Measurements from ENCODE around the gene PRKAG2. TPM values are rescaled to one million over a fixed set of nuclear protein-coding genes. Genes with fewer than 3 reads are reported as not detected.

PRKAG2 gene
- total RNA-seq, 2 experiments from 2014 or later = 16.9 to 18.7 TPM

DNA sequence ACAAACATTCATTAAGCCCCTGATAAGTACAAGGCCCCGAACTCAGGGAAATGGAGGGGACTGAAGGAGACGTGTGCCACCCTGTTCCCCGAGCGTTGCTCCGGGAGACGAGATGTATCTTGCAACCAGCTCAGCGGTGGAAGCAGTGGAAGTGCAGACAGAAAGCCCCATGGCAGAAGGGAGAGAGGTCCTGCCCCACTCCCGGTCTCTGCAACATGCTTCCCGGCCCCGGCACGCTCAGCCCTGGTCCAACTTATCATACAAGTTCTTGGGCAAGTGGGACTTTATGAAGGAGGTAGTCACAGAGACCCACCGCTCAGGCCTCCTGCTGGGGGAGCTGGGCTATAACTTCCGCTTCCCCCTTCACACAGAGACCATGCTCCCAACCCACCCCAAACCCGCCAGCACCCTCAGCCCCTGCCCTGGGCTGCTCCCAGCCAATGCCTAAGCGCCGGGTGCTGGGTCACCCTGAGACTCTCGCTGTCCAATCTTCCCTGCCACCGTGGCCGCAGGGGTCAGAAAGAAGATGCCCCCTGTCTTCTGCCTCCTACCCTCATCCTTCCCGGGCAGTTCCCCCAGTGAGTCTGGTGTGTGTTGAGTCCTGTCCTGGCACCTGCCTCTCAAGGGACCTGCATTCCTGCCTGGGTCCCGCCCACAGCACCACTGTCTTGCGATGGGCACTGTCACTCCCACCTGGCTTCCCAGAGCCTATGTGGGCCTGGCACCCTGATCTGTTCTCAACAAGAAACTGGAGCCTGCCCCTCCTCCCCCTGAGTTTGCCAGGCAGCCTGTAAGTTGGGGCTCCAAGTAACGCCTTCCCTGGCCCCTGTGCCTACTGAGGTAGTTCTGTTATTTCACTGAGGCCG is 157.7 kb downstream of the PRKAG2 start:
- CTCF ChIA-PET = no interaction called here
- intact Hi-C loops (cut with micrococcal nuclease) = no loop called here
- no peaks in the 10 kb centered on the region for H3K27me3 Mint-ChIP-seq (ENCODE audit: low read depth)
- H3K36me3 Mint-ChIP-seq (ENCODE audit: low read depth) = no peaks in the 10 kb centered on the region
- DNase-seq = no peak
- H3K27ac Mint-ChIP-seq = no peak overlapping the region
- no peaks in the 10 kb centered on the region for H3K4me1 Mint-ChIP-seq (ENCODE audit: low read depth)
- no peaks in the 10 kb centered on the region for H3K9me3 Mint-ChIP-seq
- no peak overlapping the region for H3K4me3 Mint-ChIP-seq

DNA sequence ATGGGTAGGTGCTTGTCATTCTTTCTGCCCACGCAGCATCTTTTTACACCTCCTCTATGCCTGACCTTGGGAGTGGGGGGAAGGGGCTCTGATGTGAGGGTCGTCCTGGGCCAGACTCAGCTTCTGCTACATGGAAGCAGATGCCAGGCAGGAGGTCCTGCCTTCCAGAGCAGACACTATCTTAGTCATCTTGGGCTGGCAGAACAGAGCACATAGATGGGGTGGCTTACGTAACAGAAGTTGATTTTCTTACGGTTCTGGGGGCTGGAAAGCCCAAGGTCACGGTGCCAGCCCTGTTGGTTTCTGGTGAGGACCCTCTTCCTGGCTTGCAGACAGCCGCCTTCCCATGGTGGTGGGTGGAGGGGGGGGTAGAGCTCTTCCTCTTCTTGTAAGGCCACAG is 159.0 kb downstream of the PRKAG2 start:
- Mint-ChIP-seq H3K36me3 (ENCODE audit: low read depth) (no peaks in the 10 kb centered on the region), H3K9me3 (no peaks in the 10 kb centered on the region), H3K27me3 (ENCODE audit: low read depth) (no peaks in the 10 kb centered on the region), H3K27ac (no peak overlapping the region), H3K4me1 (ENCODE audit: low read depth) (no peaks in the 10 kb centered on the region), H3K4me3 (no peak overlapping the region)
- intact Hi-C loops (cut with micrococcal nuclease) = no loop called here
- CTCF ChIA-PET = no interaction called here
- DNase-seq = no peak

DNA sequence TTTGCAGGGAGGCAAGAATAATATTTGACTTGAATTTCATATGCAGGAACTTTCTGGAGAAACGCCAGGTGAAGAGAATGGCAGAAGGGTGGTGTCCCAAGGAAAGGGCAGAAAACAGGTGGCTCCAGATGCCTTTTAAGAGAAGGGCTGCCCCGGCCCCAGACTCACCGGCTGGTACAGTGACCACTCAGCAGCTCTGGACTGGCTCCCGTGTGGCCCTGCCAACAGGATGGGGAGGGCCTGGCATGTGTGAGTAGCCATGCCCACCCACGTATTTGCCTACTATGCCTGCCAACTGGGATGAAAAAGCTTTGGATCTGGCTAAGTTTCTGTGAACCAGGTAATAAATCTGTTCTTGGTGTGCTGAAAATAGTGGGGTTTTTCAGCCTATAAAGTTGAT is 159.5 kb downstream of the PRKAG2 start:
- intact Hi-C loops (cut with micrococcal nuclease) = no loop called here
- Mint-ChIP-seq H3K9me3 (no peaks in the 10 kb centered on the region), H3K4me3 (no peak overlapping the region), H3K4me1 (ENCODE audit: low read depth) (no peaks in the 10 kb centered on the region), H3K36me3 (ENCODE audit: low read depth) (no peaks in the 10 kb centered on the region), H3K27ac (no peak overlapping the region), H3K27me3 (ENCODE audit: low read depth) (no peaks in the 10 kb centered on the region)
- CTCF ChIA-PET = no interaction called here
- no peak for DNase-seq

DNA sequence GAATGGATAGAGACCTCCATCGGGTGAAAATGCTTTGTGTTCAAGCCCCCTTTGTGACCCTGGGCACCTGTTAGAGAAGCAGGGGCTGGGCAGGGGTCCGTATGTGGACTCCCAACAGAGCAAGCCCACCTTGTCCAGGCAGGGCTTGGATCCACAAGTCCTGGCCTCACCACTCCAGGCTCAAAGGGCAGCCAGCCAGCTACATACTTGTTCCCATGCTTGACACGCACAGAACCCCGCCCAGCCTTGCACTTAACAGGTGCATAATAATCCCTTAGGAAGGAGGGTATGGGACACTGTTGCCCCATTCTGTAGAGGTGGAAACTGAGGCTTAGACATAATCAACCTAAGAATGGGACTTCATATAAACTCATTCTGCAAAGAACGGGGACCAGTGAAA is 160.6 kb downstream of the PRKAG2 start:
- Mint-ChIP-seq H3K4me3 (no peak overlapping the region), H3K4me1 (ENCODE audit: low read depth) (no peaks in the 10 kb centered on the region), H3K9me3 (no peaks in the 10 kb centered on the region), H3K36me3 (ENCODE audit: low read depth) (no peaks in the 10 kb centered on the region), H3K27me3 (ENCODE audit: low read depth) (no peaks in the 10 kb centered on the region), H3K27ac (no peak overlapping the region)
- no peak for DNase-seq
- CTCF ChIA-PET = no interaction called here
- intact Hi-C loops (cut with micrococcal nuclease) = no loop called here

GRCh38 chr7:151715666-151716315 is 161.1 kb downstream of the PRKAG2 start:
- no peak for DNase-seq
- H3K4me1 Mint-ChIP-seq (ENCODE audit: low read depth) = no peaks in the 10 kb centered on the region
- H3K36me3 Mint-ChIP-seq (ENCODE audit: low read depth) = no peaks in the 10 kb centered on the region
- no peaks in the 10 kb centered on the region for H3K9me3 Mint-ChIP-seq
- CTCF ChIA-PET = no interaction called here
- H3K4me3 Mint-ChIP-seq = no peak overlapping the region
- no peak overlapping the region for H3K27ac Mint-ChIP-seq
- intact Hi-C loops (cut with micrococcal nuclease) = no loop called here
- H3K27me3 Mint-ChIP-seq (ENCODE audit: low read depth) = no peaks in the 10 kb centered on the region

- DNase-seq = no peak
- intact Hi-C loops (cut with micrococcal nuclease) = no loop called here
- no peaks in the 10 kb centered on the region for H3K4me1 Mint-ChIP-seq (ENCODE audit: low read depth)
- CTCF ChIA-PET = interaction anchor here (0.7 kb wide), 1 partner anchor 9 kb away, joined by 5 read pairs; no protein-coding TSS in a partner anchor
- no peak overlapping the region for H3K27ac Mint-ChIP-seq
- H3K36me3 Mint-ChIP-seq (ENCODE audit: low read depth) = peaks cover 1% of the 10 kb centered on the region
- no peak overlapping the region for H3K4me3 Mint-ChIP-seq
- H3K27me3 Mint-ChIP-seq (ENCODE audit: low read depth) = no peaks in the 10 kb centered on the region
- H3K9me3 Mint-ChIP-seq = no peaks in the 10 kb centered on the region
Measured at GRCh38 chr7:151714201-151714600, 162.7 kb downstream of the PRKAG2 start.

DNA sequence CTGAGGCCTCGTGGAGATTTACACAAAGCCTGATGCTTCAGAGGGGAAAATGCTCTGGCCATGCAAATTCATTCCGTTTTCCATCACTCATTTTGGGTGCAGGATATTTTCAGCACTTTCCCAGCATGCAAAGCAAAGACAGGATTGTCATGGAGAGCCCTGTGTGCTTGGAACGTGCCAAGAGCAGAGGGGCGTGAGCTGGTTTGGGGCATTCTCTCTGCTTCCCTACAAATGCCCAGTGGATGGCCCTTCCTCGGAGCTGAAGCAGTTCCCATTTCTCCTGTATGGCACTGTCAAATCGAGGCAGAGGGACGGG is 164.1 kb downstream of the PRKAG2 start:
- no peak overlapping the region for H3K4me3 Mint-ChIP-seq
- H3K4me1 Mint-ChIP-seq (ENCODE audit: low read depth) = no peaks in the 10 kb centered on the region
- no peak overlapping the region for H3K27ac Mint-ChIP-seq
- intact Hi-C loops (cut with micrococcal nuclease) = no loop called here
- H3K36me3 Mint-ChIP-seq (ENCODE audit: low read depth) = peaks cover 1% of the 10 kb centered on the region
- no peaks in the 10 kb centered on the region for H3K9me3 Mint-ChIP-seq
- CTCF ChIA-PET = no interaction called here
- no peak for DNase-seq
- H3K27me3 Mint-ChIP-seq (ENCODE audit: low read depth) = no peaks in the 10 kb centered on the region

GRCh38 chr7:151711906-151712809 is 164.8 kb downstream of the PRKAG2 start:
- DNase-seq = no peak
- Mint-ChIP-seq H3K27ac (no peak overlapping the region), H3K4me1 (ENCODE audit: low read depth) (no peaks in the 10 kb centered on the region), H3K4me3 (no peak overlapping the region), H3K36me3 (ENCODE audit: low read depth) (peaks cover 1% of the 10 kb centered on the region), H3K27me3 (ENCODE audit: low read depth) (no peaks in the 10 kb centered on the region), H3K9me3 (no peaks in the 10 kb centered on the region)
- intact Hi-C loops (cut with micrococcal nuclease) = no loop called here
- CTCF ChIA-PET = no interaction called here

GRCh38 chr7:151711435-151711872 is 165.5 kb downstream of the PRKAG2 start:
- no peaks in the 10 kb centered on the region for H3K27me3 Mint-ChIP-seq (ENCODE audit: low read depth)
- intact Hi-C loops (cut with micrococcal nuclease) = no loop called here
- CTCF ChIA-PET = no interaction called here
- H3K27ac Mint-ChIP-seq = no peak overlapping the region
- no peak overlapping the region for H3K4me3 Mint-ChIP-seq
- H3K4me1 Mint-ChIP-seq (ENCODE audit: low read depth) = no peaks in the 10 kb centered on the region
- H3K9me3 Mint-ChIP-seq = no peaks in the 10 kb centered on the region
- H3K36me3 Mint-ChIP-seq (ENCODE audit: low read depth) = peaks cover 1% of the 10 kb centered on the region
- DNase-seq = no peak

DNA sequence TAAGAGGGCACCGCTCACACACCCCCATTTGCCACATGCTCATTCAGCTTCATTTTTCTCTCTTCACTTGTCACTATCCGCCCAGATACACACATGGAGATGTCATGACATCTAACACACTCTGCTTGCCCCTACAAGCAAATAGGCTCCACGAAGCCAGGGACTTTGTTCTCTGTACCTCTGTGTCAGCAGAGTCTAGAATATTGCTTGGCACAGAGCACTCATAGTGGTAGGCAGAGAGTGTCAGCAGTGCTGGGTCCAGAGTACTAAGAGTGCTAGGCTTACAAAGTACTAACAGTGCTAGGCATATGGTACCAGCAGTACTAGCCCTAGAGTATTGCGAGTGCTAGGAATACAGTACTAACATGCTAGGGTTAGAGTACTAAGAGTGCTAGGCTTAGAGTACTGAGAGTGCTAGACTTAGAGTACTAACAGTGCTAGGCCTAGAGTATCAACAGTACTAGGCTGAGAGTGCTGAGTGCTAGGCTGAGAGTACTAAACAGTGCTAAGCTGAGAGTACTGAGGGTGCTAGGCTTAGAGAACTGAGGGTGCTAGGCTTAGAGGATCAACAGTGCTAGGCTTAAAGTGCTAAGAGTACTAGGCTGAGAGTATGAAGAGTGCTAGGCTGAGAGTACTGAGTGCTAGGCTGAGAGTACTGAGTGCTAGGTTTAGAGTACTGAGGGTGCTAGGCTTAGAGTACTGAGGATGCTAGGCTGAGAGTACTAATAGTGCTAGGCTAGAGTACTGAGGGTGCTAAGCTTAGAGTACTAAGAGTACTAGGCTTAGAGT is 166.1 kb downstream of the PRKAG2 start:
- Mint-ChIP-seq H3K27me3 (ENCODE audit: low read depth) (no peaks in the 10 kb centered on the region), H3K4me3 (no peak overlapping the region), H3K4me1 (ENCODE audit: low read depth) (peaks cover 3% of the 10 kb centered on the region), H3K9me3 (no peaks in the 10 kb centered on the region), H3K27ac (no peak overlapping the region), H3K36me3 (ENCODE audit: low read depth) (peaks cover 1% of the 10 kb centered on the region)
- no peak for DNase-seq
- CTCF ChIA-PET = no interaction called here
- intact Hi-C loops (cut with micrococcal nuclease) = no loop called here

DNA sequence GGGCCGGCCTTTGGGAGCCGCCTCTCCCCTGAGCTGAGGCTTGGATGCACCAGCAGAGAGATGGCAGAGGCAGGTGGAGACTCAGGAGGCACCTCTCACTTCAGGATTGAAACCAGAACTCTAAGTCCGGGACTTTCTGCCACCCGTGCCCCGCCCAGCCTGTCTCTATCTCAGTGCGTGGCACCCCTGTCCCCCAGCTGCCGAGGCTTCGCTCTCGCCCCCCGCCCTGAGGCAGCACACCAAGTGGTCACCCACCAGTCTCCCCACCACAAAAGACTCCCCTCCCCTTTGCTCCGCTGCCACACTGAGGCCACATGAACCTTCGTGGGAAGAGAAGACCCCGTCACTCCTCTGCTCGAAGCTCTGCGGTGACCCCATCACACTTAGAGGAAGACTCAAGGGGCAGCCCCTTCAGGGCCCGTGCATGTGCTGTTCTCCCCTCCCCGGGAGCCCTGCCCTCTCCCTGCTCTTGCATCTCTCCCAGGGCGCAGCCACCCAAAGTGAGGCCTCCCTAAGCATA is 166.7 kb downstream of the PRKAG2 start:
- Mint-ChIP-seq H3K9me3 (no peaks in the 10 kb centered on the region), H3K27me3 (ENCODE audit: low read depth) (no peaks in the 10 kb centered on the region), H3K36me3 (ENCODE audit: low read depth) (peaks cover 1% of the 10 kb centered on the region), H3K4me1 (ENCODE audit: low read depth) (peaks cover 6% of the 10 kb centered on the region), H3K4me3 (no peak overlapping the region), H3K27ac (no peak overlapping the region)
- no peak for DNase-seq
- CTCF ChIA-PET = no interaction called here
- intact Hi-C loops (cut with micrococcal nuclease) = no loop called here
